Measurements from ENCODE around the gene DLGAP1.

DNA sequence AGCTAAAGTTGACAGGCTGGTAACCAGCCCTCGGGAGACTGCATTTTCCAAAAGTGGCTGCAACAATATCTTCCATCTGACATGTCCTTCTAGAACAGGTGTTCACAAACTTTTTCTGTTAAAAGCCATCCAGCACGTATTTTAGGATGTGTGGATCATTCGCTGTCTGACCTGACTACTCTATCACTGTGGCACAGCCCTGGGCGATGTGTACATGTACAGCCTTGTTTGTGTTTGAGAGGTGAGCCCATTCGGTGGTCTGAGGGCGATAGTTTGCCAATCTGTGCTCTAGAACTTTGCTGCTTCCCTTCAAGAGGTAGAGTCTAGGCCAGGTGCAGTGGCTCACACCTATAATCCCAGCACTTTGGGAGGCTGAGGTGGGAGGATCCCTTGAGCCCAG is 839.0 kb downstream of the DLGAP1 start:
- no peak for TF ChIP-seq CTCF (IDR thresholded peaks at IDR 0.05)
- no peak for TF ChIP-seq EZH2 (IDR thresholded peaks at IDR 0.05; ENCODE audit: borderline replicate concordance, insufficient read depth, low read depth, low read length, poor library complexity, severe bottlenecking)
